Neural cell (in vitro differentiated cells): ENCODE results near the gene SLC35B1. TPM values are rescaled to one million over a fixed set of nuclear protein-coding genes. Genes with fewer than 3 reads are reported as not detected.

Experiments
- H2AFZ ChIP-seq: fragments of 200-600, 300-800 bp; sonication (generic), shearing (Covaris generic); 2 replicates; pipeline ENCODE4 v1.6.0; 2014; ENCODE audit warnings: low read depth, mild to moderate bottlenecking, antibody characterized with exemption, low read length, moderate library complexity
- H3F3A ChIP-seq: fragments of 200-600 bp; shearing (Covaris generic); 2 replicates; pipeline ENCODE4 v1.6.1; 2016; ENCODE audit warnings: mild to moderate bottlenecking, moderate library complexity, mixed read lengths, antibody characterized with exemption, low read length; ENCODE audit not compliant: insufficient read depth, poor library complexity, severe bottlenecking
- H3K27ac ChIP-seq: fragments of 200-600, 300-800 bp; sonication (generic), shearing (Covaris generic); 2 replicates; pipeline ENCODE4 v1.5.1; 2014; ENCODE audit warnings: mild to moderate bottlenecking, low read length, moderate library complexity
- H3K27me3 ChIP-seq: fragments of 300-800, 200-600 bp; sonication (generic), shearing (Covaris generic); 2 replicates; pipeline ENCODE4 v1.6.0; 2014; ENCODE audit warnings: mild to moderate bottlenecking, low read depth, low read length, moderate library complexity; ENCODE audit not compliant: insufficient read depth
- H3K36me3 ChIP-seq: fragments of 300-800, 200-600 bp; sonication (generic), shearing (Covaris generic); 2 replicates; pipeline ENCODE4 v1.5.1; 2014; ENCODE audit warnings: mild to moderate bottlenecking, antibody characterized with exemption, low read length, moderate library complexity; ENCODE audit not compliant: insufficient read depth
- H3K4me2 ChIP-seq: fragments of 300-800, 200-600 bp; sonication (generic), shearing (Covaris generic); 2 replicates; pipeline ENCODE4 v1.6.0; 2014; ENCODE audit warnings: mild to moderate bottlenecking, low read length
- H3K4me3 ChIP-seq: fragments of 300-800, 200-600 bp; sonication (generic), shearing (Covaris generic); 2 replicates; pipeline ENCODE4 v1.5.1; 2014; ENCODE audit warnings: mild to moderate bottlenecking, low read length, moderate library complexity
- H3K79me2 ChIP-seq: fragments of 200-600 bp; shearing (Covaris generic); replicated peaks from 2 replicates; pipeline ENCODE4 v1.6.0; 2014; ENCODE audit warnings: mild to moderate bottlenecking, low read length, moderate library complexity; ENCODE audit not compliant: insufficient read depth
- H3K9ac ChIP-seq: fragments of 300-800, 200-600 bp; sonication (generic), shearing (Covaris generic); 2 replicates; pipeline ENCODE4 v1.6.1; 2016; ENCODE audit warnings: mild to moderate bottlenecking, low read length, mixed read lengths
- H3K9me2 ChIP-seq: fragments of 200-600 bp; shearing (Covaris generic); 2 replicates; pipeline ENCODE4 v1.6.1; 2016; ENCODE audit warnings: mild to moderate bottlenecking, low read length, mixed read lengths; ENCODE audit not compliant: insufficient read depth
- H3K9me3 ChIP-seq: fragments of 200-600, 300-800 bp; sonication (generic), shearing (Covaris generic); 2 replicates; pipeline ENCODE4 v1.6.1; 2016; ENCODE audit warnings: mild to moderate bottlenecking, mixed run types, low read length, moderate library complexity, mixed read lengths
- H4K20me1 ChIP-seq: fragments of 200-600 bp; shearing (Covaris generic); 2 replicates; pipeline ENCODE4 v1.6.1; 2016; ENCODE audit warnings: mild to moderate bottlenecking, mixed run types; ENCODE audit not compliant: insufficient read depth
- EP300 ChIP-seq: fragments of 450-650 bp; conservative IDR thresholded peaks from 2 replicates; pipeline ENCODE4 v1.6.1; 2014; ENCODE audit warnings: antibody characterized with exemption, mild to moderate bottlenecking, moderate library complexity; ENCODE audit not compliant: poor library complexity, severe bottlenecking
- EZH2 ChIP-seq: fragments of 200-600, 300-800 bp; shearing (Covaris generic), sonication (generic); IDR thresholded peaks from 2 replicates; pipeline ENCODE4 v1.6.1; 2014; ENCODE audit warnings: antibody characterized with exemption, low read length, borderline replicate concordance, mild to moderate bottlenecking; ENCODE audit not compliant: insufficient read depth, poor library complexity, severe bottlenecking
- MXI1 ChIP-seq: fragments of 450-650 bp; conservative IDR thresholded peaks from 2 replicates; pipeline ENCODE4 v1.6.1; 2014; ENCODE audit warnings: antibody characterized with exemption, mild to moderate bottlenecking; ENCODE audit not compliant: poor library complexity, severe bottlenecking
- POLR2AphosphoS5 ChIP-seq: IDR thresholded peaks from 2 replicates; pipeline ENCODE4 v1.6.1; 2012
- RAD21 ChIP-seq: fragments of 450-650 bp; conservative IDR thresholded peaks from 2 replicates; pipeline ENCODE4 v1.6.1; 2014; ENCODE audit warnings: antibody characterized with exemption, mild to moderate bottlenecking, moderate library complexity
- SMC3 ChIP-seq: fragments of 450-650 bp; conservative IDR thresholded peaks from 2 replicates; pipeline ENCODE4 v1.6.1; 2014; ENCODE audit warnings: antibody characterized with exemption, mild to moderate bottlenecking, moderate library complexity; ENCODE audit not compliant: poor library complexity
- TAF1 ChIP-seq: IDR thresholded peaks from 2 replicates; pipeline ENCODE4 v1.6.1; 2012; ENCODE audit warnings: low read depth
- polyA plus RNA-seq: library from polyadenylated mRNA; depleted of rRNA; stranded (reverse); fragments of >200 nt; gene quantifications from 2 replicates; pipeline ENCODE4 v1.2.3, GENCODE V29; 2014
- TF ChIP-seq, protein P1 (sequence below): fragments of 450-650 bp; IDR thresholded peaks from 2 replicates; pipeline ENCODE4 v1.5.1; 2014; ENCODE audit warnings: antibody characterized with exemption, mild to moderate bottlenecking, moderate library complexity; ENCODE audit not compliant: poor library complexity, severe bottlenecking
- TF ChIP-seq, protein P2 (sequence below): IDR thresholded peaks from 2 replicates; pipeline ENCODE4 v1.6.1; 2012; ENCODE audit warnings: borderline replicate concordance

SLC35B1 gene
- polyA plus RNA-seq, 1 donor from 2014 or later = 120 TPM

- Histone ChIP-seq H3K27ac (no peak overlapping the region), H3F3A (no peaks in the 10 kb centered on the region), H3K4me3 (no peak overlapping the region)
Measured at GRCh38 chr17:49670641-49671040, 37.1 kb downstream of the SLC35B1 start.

GRCh38 chr17:49670002-49670401 is 37.8 kb downstream of the SLC35B1 start:
- H2AFZ ChIP-seq = no peak overlapping the region
- no peaks in the 10 kb centered on the region for H3K36me3 ChIP-seq
- no peaks in the 10 kb centered on the region for H4K20me1 ChIP-seq
- no peak overlapping the region for H3K9ac ChIP-seq
- H3K27me3 ChIP-seq = no peaks in the 10 kb centered on the region
- peaks cover 46% of the 10 kb centered on the region for H3K79me2 ChIP-seq
- no peak overlapping the region for H3K4me3 ChIP-seq
- H3K4me2 ChIP-seq = no peak overlapping the region
- H3F3A ChIP-seq = no peaks in the 10 kb centered on the region
- TF ChIP-seq, protein P1, sequence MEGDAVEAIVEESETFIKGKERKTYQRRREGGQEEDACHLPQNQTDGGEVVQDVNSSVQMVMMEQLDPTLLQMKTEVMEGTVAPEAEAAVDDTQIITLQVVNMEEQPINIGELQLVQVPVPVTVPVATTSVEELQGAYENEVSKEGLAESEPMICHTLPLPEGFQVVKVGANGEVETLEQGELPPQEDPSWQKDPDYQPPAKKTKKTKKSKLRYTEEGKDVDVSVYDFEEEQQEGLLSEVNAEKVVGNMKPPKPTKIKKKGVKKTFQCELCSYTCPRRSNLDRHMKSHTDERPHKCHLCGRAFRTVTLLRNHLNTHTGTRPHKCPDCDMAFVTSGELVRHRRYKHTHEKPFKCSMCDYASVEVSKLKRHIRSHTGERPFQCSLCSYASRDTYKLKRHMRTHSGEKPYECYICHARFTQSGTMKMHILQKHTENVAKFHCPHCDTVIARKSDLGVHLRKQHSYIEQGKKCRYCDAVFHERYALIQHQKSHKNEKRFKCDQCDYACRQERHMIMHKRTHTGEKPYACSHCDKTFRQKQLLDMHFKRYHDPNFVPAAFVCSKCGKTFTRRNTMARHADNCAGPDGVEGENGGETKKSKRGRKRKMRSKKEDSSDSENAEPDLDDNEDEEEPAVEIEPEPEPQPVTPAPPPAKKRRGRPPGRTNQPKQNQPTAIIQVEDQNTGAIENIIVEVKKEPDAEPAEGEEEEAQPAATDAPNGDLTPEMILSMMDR = no peak
- TF ChIP-seq MXI1 (no peak), EP300 (no peak), RAD21 (no peak), SMC3 (no peak), TAF1 (no peak), EZH2 (no peak), POLR2AphosphoS5 (no peak)
- TF ChIP-seq, protein P2, sequence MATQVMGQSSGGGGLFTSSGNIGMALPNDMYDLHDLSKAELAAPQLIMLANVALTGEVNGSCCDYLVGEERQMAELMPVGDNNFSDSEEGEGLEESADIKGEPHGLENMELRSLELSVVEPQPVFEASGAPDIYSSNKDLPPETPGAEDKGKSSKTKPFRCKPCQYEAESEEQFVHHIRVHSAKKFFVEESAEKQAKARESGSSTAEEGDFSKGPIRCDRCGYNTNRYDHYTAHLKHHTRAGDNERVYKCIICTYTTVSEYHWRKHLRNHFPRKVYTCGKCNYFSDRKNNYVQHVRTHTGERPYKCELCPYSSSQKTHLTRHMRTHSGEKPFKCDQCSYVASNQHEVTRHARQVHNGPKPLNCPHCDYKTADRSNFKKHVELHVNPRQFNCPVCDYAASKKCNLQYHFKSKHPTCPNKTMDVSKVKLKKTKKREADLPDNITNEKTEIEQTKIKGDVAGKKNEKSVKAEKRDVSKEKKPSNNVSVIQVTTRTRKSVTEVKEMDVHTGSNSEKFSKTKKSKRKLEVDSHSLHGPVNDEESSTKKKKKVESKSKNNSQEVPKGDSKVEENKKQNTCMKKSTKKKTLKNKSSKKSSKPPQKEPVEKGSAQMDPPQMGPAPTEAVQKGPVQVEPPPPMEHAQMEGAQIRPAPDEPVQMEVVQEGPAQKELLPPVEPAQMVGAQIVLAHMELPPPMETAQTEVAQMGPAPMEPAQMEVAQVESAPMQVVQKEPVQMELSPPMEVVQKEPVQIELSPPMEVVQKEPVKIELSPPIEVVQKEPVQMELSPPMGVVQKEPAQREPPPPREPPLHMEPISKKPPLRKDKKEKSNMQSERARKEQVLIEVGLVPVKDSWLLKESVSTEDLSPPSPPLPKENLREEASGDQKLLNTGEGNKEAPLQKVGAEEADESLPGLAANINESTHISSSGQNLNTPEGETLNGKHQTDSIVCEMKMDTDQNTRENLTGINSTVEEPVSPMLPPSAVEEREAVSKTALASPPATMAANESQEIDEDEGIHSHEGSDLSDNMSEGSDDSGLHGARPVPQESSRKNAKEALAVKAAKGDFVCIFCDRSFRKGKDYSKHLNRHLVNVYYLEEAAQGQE = no peak
- no peak overlapping the region for H3K27ac ChIP-seq
- no peaks in the 10 kb centered on the region for H3K9me2 ChIP-seq
- no peaks in the 10 kb centered on the region for H3K9me3 ChIP-seq

More at GRCh38 chr17:49670641-49671040, 37.1 kb downstream of the SLC35B1 start:
- no peak overlapping the region for H3K9ac ChIP-seq
- no peaks in the 10 kb centered on the region for H3K27me3 ChIP-seq
- H3K9me2 ChIP-seq = no peaks in the 10 kb centered on the region
- H4K20me1 ChIP-seq = no peaks in the 10 kb centered on the region
- peaks cover 53% of the 10 kb centered on the region for H3K79me2 ChIP-seq
- no peak for TF ChIP-seq MXI1
- no peak for TF ChIP-seq EP300
- no peak for TF ChIP-seq TAF1
- no peak for TF ChIP-seq POLR2AphosphoS5
- TF ChIP-seq EZH2 = no peak
- no peak for TF ChIP-seq RAD21
- TF ChIP-seq, protein P1 = no peak
- TF ChIP-seq, protein P2 = no peak
- TF ChIP-seq SMC3 = no peak
- no peak overlapping the region for H3K4me2 ChIP-seq
- no peaks in the 10 kb centered on the region for H3K9me3 ChIP-seq
- no peak overlapping the region for H2AFZ ChIP-seq
- no peaks in the 10 kb centered on the region for H3K36me3 ChIP-seq
